HG03066 (cell line): ENCODE measurements around the gene BARHL1.
"Not testable (repeated sequence)": the region's sequence is repeated elsewhere in the genome, so short reads cannot be mapped to it uniquely, and the experiment has no call there.

Experiments
- ATAC-seq: cut with Tn5 transposase; IDR thresholded peaks from one replicate; pipeline ENCODE4 v1.9.1; 2021; ENCODE audit warnings: low read depth; ENCODE audit not compliant: unreplicated experiment

Gene BARHL1

GRCh38 chr9:132556235-132556634 lies 26.2 kb upstream of the BARHL1 start:
- no peak for ATAC-seq

DNA sequence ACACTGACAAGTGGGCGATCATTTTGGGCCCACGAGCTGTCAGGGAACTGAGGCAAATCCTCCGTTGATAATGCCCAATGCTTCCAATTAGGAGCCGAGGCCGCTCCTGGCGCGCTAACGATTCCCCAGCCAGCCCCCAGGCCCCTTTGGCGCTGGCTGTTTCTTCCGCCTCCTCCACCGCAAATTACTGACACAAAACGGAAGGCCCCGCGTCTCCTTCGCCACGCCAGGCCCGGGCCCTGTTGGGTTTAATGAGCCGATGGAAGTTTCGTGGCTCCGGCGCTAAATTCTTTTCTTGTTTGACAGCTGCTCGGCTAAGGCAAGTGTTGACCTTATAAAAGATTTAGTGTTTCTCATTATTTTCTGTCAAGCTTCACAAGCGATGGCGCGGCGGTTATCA lies 25.7 kb upstream of the BARHL1 start:
- ATAC-seq: no peak

DNA sequence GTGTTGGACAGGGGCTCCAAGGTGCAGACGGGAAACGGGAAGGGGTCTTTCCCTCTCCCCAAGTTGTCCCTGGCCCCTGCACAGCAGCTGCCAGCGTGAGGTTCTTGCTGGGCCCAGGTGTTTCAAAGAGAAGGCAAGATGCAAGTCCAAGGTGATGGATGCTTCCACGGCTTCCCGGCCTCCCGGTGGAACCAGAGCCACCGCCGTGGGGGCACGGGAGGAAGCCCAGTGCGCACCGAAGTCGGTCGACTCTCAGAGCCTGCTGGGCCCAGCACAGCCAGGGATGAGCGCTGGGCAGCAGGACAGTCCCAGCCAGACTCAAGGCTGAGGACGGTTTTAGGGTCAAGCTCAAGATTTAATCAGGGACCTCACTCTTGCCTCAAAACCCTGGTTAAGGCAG lies 25.2 kb upstream of the BARHL1 start:
- ATAC-seq: no peak

- ATAC-seq: no peak
Measured at GRCh38 chr9:132559711-132560110, 22.7 kb upstream of the BARHL1 start.

GRCh38 chr9:132560616-132561202 lies 21.7 kb upstream of the BARHL1 start:
- ATAC-seq: no peak

GRCh38 chr9:132562306-132562573 lies 20.2 kb upstream of the BARHL1 start:
- no peak for ATAC-seq

DNA sequence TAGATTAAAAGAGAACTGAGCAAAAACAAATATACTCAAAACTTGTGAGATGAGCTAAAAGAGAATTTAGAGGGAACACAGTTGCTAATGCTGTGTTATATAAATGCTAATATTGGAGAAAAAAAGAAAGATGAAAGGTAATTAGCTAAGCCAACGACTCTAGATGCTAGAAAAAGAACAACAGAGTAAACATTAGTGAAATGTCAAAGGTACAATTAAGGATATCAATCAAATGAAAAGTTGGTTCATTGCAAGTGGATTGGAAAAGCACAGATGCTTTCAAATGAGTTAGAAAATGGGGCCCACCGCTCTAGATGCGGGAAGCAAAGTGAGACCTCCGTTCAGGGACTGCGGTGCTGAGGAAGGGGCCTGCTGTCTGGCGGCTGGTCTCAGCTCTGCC lies 17.9 kb upstream of the BARHL1 start:
- ATAC-seq: no peak

DNA sequence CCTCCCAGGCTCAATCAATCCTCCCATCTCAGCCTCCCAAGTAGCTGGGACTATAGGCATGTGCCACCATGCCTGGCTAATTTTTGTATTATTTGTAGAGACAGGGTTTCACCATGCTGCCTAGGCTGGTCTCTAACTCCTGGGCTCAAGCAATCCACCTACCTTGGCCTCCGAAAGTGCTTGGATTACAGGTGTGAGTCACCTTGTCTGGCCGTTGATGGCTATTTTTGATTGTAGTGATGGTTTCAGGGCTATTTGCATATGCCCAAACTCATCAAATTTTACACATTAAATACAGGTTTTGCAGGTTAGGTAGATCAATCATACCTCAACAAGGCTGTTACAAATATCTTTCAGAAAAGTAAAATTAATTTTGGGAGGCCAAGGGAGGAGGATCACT lies 13.6 kb upstream of the BARHL1 start:
- ATAC-seq: not testable (repeated sequence)

DNA sequence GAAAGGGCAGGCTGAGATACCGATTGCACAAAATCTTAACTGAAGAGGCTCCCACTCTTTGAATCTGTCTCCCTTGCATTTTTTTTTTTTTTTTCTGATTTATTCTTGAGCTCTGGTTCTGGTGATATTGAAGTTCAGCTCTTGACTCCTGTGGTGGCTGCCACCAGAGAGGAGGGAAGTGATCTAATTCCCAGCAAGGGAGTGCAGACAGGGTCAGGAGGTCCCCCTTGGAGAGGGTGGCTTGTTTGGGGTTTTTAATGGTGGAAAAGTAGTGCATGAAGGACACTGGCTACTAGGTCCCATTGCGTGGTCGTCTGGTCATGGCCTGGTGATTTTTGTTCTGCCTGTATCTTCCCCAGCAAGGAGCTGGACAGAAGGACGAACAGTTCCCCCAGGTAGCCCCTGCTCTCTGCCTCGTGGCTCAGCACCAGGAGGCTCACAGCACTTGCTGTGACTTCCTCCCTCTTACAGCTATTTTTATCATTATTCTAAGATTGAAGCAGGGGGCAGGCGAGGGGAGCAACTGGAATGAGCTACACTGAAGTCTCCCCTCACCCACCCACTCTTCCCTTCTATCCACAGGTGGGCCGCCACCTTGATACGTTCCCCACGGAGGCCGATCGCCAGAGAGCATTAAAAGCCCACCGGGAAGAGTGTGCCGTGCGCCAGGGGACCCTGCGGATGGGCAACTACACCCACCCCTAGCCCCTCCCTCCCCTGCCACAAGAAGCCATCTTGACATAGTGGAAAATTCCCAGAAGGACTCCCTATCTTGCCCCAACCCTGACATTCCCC lies 10.4 kb upstream of the BARHL1 start:
- no peak for ATAC-seq

DNA sequence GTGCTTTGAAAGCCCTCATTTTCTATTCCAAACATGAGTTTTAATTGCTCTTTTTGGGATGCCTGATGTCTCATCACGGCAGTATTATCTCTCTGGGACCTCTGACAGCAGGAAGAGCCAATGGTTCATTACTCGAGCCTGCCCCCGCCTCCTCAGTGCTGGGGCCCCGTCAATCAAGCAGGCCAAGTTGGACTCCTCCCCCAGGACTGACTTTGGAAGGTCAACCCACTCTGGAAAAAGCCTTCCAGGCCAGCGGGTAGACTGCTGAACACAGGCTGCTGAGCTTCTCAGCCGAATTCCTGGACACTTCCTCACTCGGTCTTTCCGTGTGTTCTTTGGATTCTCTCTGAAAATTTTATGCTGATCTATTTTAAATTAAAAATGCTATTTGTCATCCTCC lies 9.5 kb upstream of the BARHL1 start:
- ATAC-seq: no peak

DNA sequence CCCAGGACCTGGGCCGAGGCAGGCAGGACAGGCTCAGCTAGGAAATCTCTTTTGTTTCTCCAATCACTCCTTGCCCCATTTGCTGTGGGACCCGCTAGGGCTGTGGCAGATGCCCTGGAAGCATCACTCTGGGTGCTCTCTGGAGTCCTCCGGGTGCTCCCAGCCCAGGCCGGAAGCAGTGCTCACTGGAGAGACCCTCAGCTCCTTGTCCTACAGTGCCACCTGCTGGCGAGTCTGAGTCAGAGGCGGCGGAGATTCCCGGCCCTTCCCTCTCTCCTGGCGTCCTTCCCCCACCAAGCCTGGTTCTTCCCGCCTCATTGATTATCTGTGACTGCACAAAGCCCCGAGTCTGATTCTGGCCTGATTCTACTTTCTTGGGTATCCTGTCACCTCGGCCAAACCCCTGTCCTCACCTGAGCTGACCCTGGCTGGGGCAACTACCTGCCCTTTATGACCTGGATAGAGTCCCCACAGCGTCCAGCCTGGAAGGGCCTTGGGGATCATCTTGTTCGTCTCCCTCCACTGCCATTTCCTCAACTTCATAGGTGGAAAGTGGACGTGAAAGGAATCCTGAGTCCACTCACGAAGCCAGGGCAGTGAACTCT lies 7.3 kb upstream of the BARHL1 start:
- ATAC-seq: no peak

DNA sequence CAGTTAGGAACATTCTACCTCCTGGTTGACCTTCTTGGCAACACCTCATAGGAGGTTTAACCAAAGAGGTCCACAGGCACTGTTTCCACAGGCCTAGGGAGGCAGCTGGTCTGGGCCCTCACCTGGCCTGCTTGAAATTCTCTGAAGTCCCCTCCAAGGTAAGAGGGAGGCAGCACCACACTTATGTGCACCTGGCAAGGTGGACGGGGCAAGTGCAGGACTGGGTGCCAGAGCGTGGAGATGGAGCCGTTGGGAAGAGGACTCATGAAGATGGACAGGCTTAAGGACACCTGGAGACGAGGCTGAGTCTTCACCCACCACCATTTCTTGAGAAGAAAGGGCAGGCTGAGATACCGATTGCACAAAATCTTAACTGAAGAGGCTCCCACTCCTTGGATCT lies 6.6 kb upstream of the BARHL1 start:
- ATAC-seq: no peak

- no peak for ATAC-seq
Measured at GRCh38 chr9:132577119-132577518, 5.3 kb upstream of the BARHL1 start.

DNA sequence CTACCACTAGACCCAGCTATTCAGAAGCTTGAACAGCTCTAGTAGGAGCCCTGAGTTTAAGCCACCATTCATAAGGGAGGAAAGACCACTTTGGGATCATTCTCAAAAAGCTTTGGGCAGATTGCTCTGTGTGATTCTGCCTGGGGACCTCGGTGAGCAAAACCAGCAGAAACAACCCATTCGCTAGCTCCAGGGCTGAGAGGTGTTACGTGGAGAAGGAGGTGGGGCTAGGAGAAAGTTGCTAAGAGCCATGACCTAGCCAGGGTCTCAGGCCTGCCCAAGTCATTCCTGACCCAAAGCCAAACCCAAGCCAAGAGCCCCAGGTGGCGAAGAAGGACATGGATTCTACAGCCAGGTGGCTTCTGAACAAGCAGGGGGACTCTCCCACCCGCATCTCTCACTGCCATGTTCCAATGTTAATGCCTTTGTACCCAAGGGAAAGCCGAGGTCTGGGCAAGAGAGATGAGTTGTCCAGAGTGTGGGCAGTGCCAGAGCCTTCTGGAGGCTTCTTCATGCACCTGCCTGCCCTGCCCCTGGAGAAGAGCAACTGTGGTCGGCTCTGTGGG lies 4.0 kb upstream of the BARHL1 start:
- no peak for ATAC-seq

DNA sequence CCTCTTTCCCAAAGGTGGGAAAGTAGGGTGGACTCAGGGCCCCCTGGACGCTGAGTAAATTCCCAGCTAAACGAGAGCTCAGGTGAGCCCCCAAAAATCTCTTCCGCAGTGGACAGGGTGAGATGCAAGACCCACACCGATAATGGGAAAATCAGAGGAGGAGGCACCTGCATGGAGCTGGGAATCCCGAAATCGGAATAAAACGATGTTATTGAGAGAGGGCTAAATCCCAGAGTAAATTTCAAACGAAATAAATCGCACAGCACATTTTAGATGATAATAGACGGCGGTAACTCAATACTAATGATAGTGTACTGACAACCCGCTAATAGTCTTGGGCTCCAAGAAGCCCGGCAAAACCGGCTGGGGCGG lies 3.0 kb upstream of the BARHL1 start:
- ATAC-seq: no peak

DNA sequence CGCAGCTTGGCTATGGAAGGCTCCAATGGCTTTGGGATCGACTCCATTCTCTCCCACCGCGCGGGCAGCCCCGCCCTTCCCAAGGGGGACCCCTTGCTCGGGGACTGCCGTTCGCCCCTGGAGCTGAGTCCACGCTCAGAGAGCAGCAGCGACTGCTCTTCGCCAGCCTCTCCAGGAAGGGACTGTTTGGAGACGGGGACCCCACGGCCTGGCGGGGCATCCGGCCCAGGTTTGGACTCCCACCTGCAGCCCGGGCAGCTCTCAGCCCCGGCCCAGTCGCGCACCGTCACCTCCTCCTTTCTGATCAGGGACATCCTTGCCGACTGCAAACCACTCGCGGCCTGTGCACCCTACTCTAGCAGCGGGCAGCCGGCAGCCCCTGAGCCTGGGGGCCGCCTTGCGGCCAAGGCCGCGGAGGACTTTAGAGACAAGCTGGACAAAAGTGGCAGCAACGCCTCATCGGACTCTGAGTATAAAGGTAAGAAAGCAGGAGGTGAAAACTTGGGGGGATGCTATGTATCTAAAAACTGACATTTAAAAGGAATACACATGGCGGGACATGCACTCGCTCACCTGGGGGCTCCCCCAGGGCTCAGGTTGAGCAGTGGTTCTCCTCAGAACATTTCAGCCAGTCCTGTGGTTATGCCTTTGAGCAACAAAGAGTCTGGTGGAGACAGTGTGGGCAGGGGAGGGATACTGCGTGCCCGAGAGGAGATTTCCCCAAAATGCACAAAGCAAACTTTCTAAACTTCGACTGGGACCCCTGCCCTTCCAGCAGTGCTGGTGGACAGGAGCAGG lies 579 bp downstream of the BARHL1 start:
- no peak for ATAC-seq

GRCh38 chr9:132583584-132584304 lies 1.3 kb downstream of the BARHL1 start:
- ATAC-seq: no peak

DNA sequence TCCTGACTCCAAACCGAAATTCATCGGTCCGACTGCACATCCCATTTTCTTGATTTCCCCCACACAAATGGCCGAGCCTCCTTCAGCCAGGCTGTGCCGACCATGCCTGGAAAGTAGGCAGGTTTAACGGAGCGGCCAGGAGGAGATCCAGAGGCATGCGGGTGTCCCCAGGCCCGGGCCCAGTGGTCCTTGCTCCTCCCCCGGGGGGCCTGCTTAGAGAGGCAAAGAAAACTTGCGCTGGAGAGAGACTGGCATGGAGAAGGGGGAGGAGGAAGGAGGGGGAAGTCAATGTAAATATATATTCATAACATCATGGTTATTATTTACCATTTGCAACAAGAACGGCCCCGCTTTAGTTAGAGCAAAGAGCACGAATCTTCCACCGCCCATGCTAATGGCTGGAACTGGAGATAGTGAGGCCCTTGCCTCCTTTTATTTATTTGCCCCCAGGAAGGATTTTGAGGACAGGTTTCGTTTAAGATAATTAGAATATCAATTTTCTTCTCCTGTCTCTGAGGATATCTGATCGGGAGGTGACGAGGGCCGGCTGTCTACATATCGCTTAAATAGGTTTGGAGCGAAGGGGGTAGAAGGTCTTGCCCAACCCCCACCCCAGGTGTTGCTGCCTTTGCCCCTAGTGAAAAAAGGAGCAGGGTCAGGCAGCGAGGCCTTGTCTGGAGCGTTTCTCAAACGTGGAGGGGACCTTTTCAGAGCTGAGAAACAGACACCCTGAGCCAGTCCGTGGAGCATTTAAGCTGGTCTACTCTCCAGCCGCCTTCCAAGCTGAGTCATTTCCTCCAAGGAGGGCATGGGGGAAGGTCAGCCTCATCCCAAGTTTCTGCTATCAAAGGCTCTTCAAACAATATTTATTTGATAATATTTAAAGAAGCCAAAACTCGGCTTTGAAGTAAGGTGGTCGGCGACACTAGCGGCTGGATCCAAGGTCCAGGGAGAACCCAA lies 2.5 kb downstream of the BARHL1 start:
- no peak for ATAC-seq
